ENCODE data around the gene ZNF630.

- TF ChIP-seq CTCF (IDR thresholded peaks at IDR 0.05) (no peak), POLR2A (IDR thresholded peaks at IDR 0.05) (no peak), POLR2AphosphoS5 (IDR thresholded peaks at IDR 0.05) (no peak), EP300 (IDR thresholded peaks at IDR 0.05) (no peak)
These were observed 7.2 kb downstream of the ZNF630 start for GRCh38 chrX:48064261-48064660.
